HG02759 (cell line): ENCODE results near the gene PAK5.
A peak's percentile ranks its signal among the peaks of the same experiment; 100 is the strongest.

Experiments
- ATAC-seq: cut with Tn5 transposase; IDR thresholded peaks from one replicate; pipeline ENCODE4 v1.9.1; 2021; ENCODE audit warnings: mild to moderate bottlenecking, moderate library complexity; ENCODE audit not compliant: unreplicated experiment

Gene PAK5

GRCh38 chr20:9626357-9626756 lies 212.5 kb downstream of the PAK5 start:
- ATAC-seq = no peak

GRCh38 chr20:9617940-9618339 lies 220.9 kb downstream of the PAK5 start:
- no peak for ATAC-seq

GRCh38 chr20:9616833-9617461 lies 221.9 kb downstream of the PAK5 start:
- ATAC-seq = peak; percentile 46

GRCh38 chr20:9616455-9616805 lies 222.4 kb downstream of the PAK5 start:
- peak; percentile 18 for ATAC-seq

- ATAC-seq = peak; percentile 93
Measured at GRCh38 chr20:9615766-9616454, 223.0 kb downstream of the PAK5 start.

GRCh38 chr20:9615118-9615517 lies 223.8 kb downstream of the PAK5 start:
- no peak for ATAC-seq

GRCh38 chr20:9613871-9614270 lies 225.0 kb downstream of the PAK5 start:
- no peak for ATAC-seq

- ATAC-seq = no peak
Measured at GRCh38 chr20:9611921-9612320, 227.0 kb downstream of the PAK5 start.

- no peak for ATAC-seq
Measured at GRCh38 chr20:9610665-9611064, 228.2 kb downstream of the PAK5 start.

- ATAC-seq = peak; percentile 74
Measured at GRCh38 chr20:9609887-9610502, 228.9 kb downstream of the PAK5 start.

GRCh38 chr20:9608639-9609340 lies 230.1 kb downstream of the PAK5 start:
- no peak for ATAC-seq

GRCh38 chr20:9602847-9603183 lies 236.1 kb downstream of the PAK5 start:
- no peak for ATAC-seq

GRCh38 chr20:9600562-9600961 lies 238.3 kb downstream of the PAK5 start:
- ATAC-seq = no peak

GRCh38 chr20:9597547-9597946 lies 241.3 kb downstream of the PAK5 start:
- ATAC-seq = no peak

- ATAC-seq = no peak
Measured at GRCh38 chr20:9595763-9596162, 243.1 kb downstream of the PAK5 start.

- ATAC-seq = no peak
Measured at GRCh38 chr20:9594284-9594875, 244.5 kb downstream of the PAK5 start.

- no peak for ATAC-seq
Measured at GRCh38 chr20:9592419-9592818, 246.5 kb downstream of the PAK5 start.

GRCh38 chr20:9591080-9591479 lies 247.8 kb downstream of the PAK5 start:
- ATAC-seq = no peak

GRCh38 chr20:9590189-9590588 lies 248.7 kb downstream of the PAK5 start:
- no peak for ATAC-seq

- no peak for ATAC-seq
Measured at GRCh38 chr20:9588706-9589105, 250.2 kb downstream of the PAK5 start.

- ATAC-seq = no peak
Measured at GRCh38 chr20:9583151-9583550, 255.7 kb downstream of the PAK5 start.

- no peak for ATAC-seq
Measured at GRCh38 chr20:9582137-9582536, 256.7 kb downstream of the PAK5 start.
